Right lobe of liver (tissue), 6 donors: ENCODE measurements around the gene DHX30. TPM values are rescaled to one million over a fixed set of nuclear protein-coding genes. Genes with fewer than 3 reads are reported as not detected.

ENCODE experiments used
- ATAC-seq, 4 donors: fragments of 200-7000 bp; cut with Tn5 transposase; one replicate each; pipeline ENCODE4 v1.9.1; 2020; ENCODE audit warnings: mild to moderate bottlenecking in 4 of 4, moderate library complexity in 4 of 4
- DNase-seq, 3 donors: peaks; one replicate each; pipeline ENCODE4 v3.0.0-alpha.2; 2020
- H3K27ac ChIP-seq, 3 donors: fragments of 200-600 bp; one replicate each; pipeline ENCODE4 v1.8.0; 2022
- H3K27me3 ChIP-seq, 2 donors: fragments of 200-600 bp; one replicate each; pipeline ENCODE4 v1.8.0; 2022
- H3K36me3 ChIP-seq, 4 donors: fragments of 200-600 bp; sonication (generic) in 1 of 4; one replicate each; pipeline versions ENCODE4 v1.5.1 to v1.8.0; 2017 to 2022; ENCODE audit warnings: control low read depth in 1 of 4
- H3K4me1 ChIP-seq, 4 donors: fragments of 200-600 bp; sonication (generic) in 1 of 4; one replicate each; pipeline versions ENCODE4 v1.5.1 to v1.8.0; 2017 to 2022; ENCODE audit warnings: control low read depth in 1 of 4
- H3K4me3 ChIP-seq, 3 donors: fragments of 200-600 bp; one replicate each; pipeline ENCODE4 v1.8.0; 2022
- H3K9me3 ChIP-seq, 4 donors: fragments of 200-600 bp; sonication (generic) in 1 of 4; one replicate each; pipeline versions ENCODE4 v1.5.1 to v1.8.0; 2017 to 2022; ENCODE audit warnings: control low read depth in 1 of 4
- CTCF ChIP-seq, 4 donors: fragments of 200-600 bp in 3 of 4; fragments of 450-650 bp in 1 of 4; IDR thresholded peaks; one replicate each; pipeline versions ENCODE4 v1.5.1 to v1.8.0; 2016 to 2022; ENCODE audit warnings: antibody characterized with exemption in 4 of 4, mild to moderate bottlenecking in 2 of 4
- POLR2A ChIP-seq: fragments of 450-650 bp; IDR thresholded peaks from one replicate; pipeline ENCODE4 v1.6.1; 2017; ENCODE audit warnings: antibody characterized with exemption, mild to moderate bottlenecking
- WGBS: methylation state at CpG from one replicate; pipeline ENCODE4 v1.1.6; 2018; ENCODE audit warnings: low coverage, low lambda C conversion rate; ENCODE audit not compliant: insufficient coverage; ENCODE audit errors: missing lambda C conversion rate; 5-methylcytosine and 5-hydroxymethylcytosine counted together
- intact Hi-C, 2 donors: fragments of 100-400 bp; cut with DNase I; formaldehyde crosslinking; loops; one replicate each; pipeline versions ENCODE4 v1.11.2 to v1.14.1; 2022
- total RNA-seq, 6 experiments: library from RNA; depleted of rRNA in 2 of 6; stranded (reverse); fragments of >200 nt in 2 of 6; fragmentation: NEBNext Ultra II Directional in 3 of 6; extraction: Animal tissue kit (Norgen Biotek cat#: 25700) in 3 of 6; gene quantifications; one replicate each; pipeline versions ENCODE4 v1.1.0 to v1.2.4, GENCODE V29; 2016 to 2023
- donor health status: DM: no; HTN: yes; CAD: no.
- donor health status: DM: no; HTN: no; CAD: no.
- donor health status: DM: no; HTN: no; CAD: no.
- donor health status: DM: no; HTN: yes; CAD: no.
- donor health status: DM: no; HTN: yes; CAD: no.

DHX30 gene
- total RNA-seq, 6 experiments from 2014 or later, result 20.1 to 40.9 (median 28.7) TPM

- Histone ChIP-seq H3K4me3 (no peak overlapping the region), H3K4me1 (no peaks in the 10 kb centered on the region), H3K27me3 (no peaks in the 10 kb centered on the region), H3K9me3 (no peaks in the 10 kb centered on the region), H3K36me3 (peaks cover 4 to 51% (median 19%) of the 10 kb centered on the region in 4 donors), H3K27ac (no peak overlapping the region)
- DNase-seq (no peak), ATAC-seq (no peak)
- WGBS, result 40% methylated on average over 1 of the region's 11 CpGs
- TF ChIP-seq CTCF (IDR thresholded peaks at IDR 0.05), result no peak
- TF ChIP-seq POLR2A, result no peak
- intact Hi-C loops, result no loop called here
Observed at GRCh38 chr3:47854267-47854666, 51.3 kb downstream of the DHX30 start.

- no peak overlapping the region for H3K4me3 ChIP-seq
- TF ChIP-seq POLR2A (no peak), CTCF (IDR thresholded peaks at IDR 0.05) (no peak)
- ATAC-seq (no peak), DNase-seq (no peak)
- intact Hi-C loops, result no loop called here
- H3K27ac ChIP-seq, result no peak overlapping the region
- H3K27me3 ChIP-seq, result no peaks in the 10 kb centered on the region
- no peaks in the 10 kb centered on the region for H3K4me1 ChIP-seq
- no peaks in the 10 kb centered on the region for H3K9me3 ChIP-seq
- peaks cover 4 to 45% (median 16%) of the 10 kb centered on the region in 4 donors for H3K36me3 ChIP-seq
- WGBS, result 90% methylated on average over 2 of the region's 14 CpGs
Observed at GRCh38 chr3:47854720-47855455, 52.0 kb downstream of the DHX30 start.

GRCh38 chr3:47855461-47856383 is 52.8 kb downstream of the DHX30 start:
- Histone ChIP-seq H3K9me3 (no peaks in the 10 kb centered on the region), H3K27ac (no peak overlapping the region), H3K4me3 (no peak overlapping the region), H3K27me3 (no peaks in the 10 kb centered on the region), H3K4me1 (no peaks in the 10 kb centered on the region), H3K36me3 (peaks cover 4 to 38% (median 13%) of the 10 kb centered on the region in 4 donors)
- intact Hi-C loops, result no loop called here
- WGBS, result 82% methylated on average over 12 of the region's 21 CpGs
- no peak for DNase-seq
- TF ChIP-seq POLR2A, result no peak
- TF ChIP-seq CTCF (IDR thresholded peaks at IDR 0.05), result no peak
- ATAC-seq, result no peak

GRCh38 chr3:47856669-47857068 is 53.7 kb downstream of the DHX30 start:
- intact Hi-C loops, result no loop called here
- 89% methylated on average over 4 of the region's 11 CpGs for WGBS
- Histone ChIP-seq H3K27ac (no peak overlapping the region), H3K4me3 (no peak overlapping the region), H3K27me3 (no peaks in the 10 kb centered on the region), H3K9me3 (no peaks in the 10 kb centered on the region), H3K4me1 (no peaks in the 10 kb centered on the region), H3K36me3 (peaks cover 4 to 38% (median 10%) of the 10 kb centered on the region in 4 donors)
- TF ChIP-seq POLR2A (no peak), CTCF (IDR thresholded peaks at IDR 0.05) (no peak)
- ATAC-seq, result no peak
- DNase-seq, result no peak
